Stomach (tissue), 4 donors: Measurements from ENCODE around the gene ACTN3.

Source experiments
- CTCF ChIP-seq, 7 experiments: fragments of 450-650 bp in 4 of 7; fragments of 200-600 bp in 3 of 7; sonication (generic) in 3 of 7; IDR thresholded peaks; one replicate each; pipeline ENCODE4 v1.5.1; 2016 to 2019; ENCODE audit warnings: antibody characterized with exemption in 7 of 7, control low read depth in 2 of 7, mild to moderate bottlenecking in 1 of 7
- EP300 ChIP-seq: sonication (generic); formaldehyde crosslinking; IDR thresholded peaks from one replicate; pipeline ENCODE4 v1.6.1; 2017; ENCODE audit warnings: antibody characterized with exemption
- POLR2A ChIP-seq, 4 donors: fragments of 450-650 bp; IDR thresholded peaks; one replicate each; pipeline ENCODE4 v1.6.1; 2016; ENCODE audit warnings: antibody characterized with exemption in 4 of 4, control low read depth in 2 of 4, mild to moderate bottlenecking in 1 of 4, moderate library complexity in 1 of 4
- POLR2AphosphoS5 ChIP-seq, 3 donors: sonication (generic); formaldehyde crosslinking; IDR thresholded peaks; one replicate each; pipeline ENCODE4 v1.6.1; 2016; ENCODE audit warnings: antibody characterized with exemption in 3 of 3

GRCh38 chr11:66559142-66559865 is 12.6 kb downstream of the ACTN3 start:
- TF ChIP-seq EP300 (no peak), CTCF (IDR thresholded peaks at IDR 0.05) (no peak), POLR2A (IDR thresholded peaks at IDR 0.05) (no peak), POLR2AphosphoS5 (IDR thresholded peaks at IDR 0.05) (no peak)
